NCI-H2081 treated with DMSO at 0.1 percent for 48 hours (cell line): Measurements from ENCODE around the gene KRTAP5-2.
"Not testable (repeated sequence)": the region's sequence is repeated elsewhere in the genome, so short reads cannot be mapped to it uniquely, and the experiment has no call there.

Experiments used
- DNase-seq: peaks from one replicate; lab custom pipeline; 2025; lab: John Stamatoyannopoulos, UW

Gene KRTAP5-2

DNA sequence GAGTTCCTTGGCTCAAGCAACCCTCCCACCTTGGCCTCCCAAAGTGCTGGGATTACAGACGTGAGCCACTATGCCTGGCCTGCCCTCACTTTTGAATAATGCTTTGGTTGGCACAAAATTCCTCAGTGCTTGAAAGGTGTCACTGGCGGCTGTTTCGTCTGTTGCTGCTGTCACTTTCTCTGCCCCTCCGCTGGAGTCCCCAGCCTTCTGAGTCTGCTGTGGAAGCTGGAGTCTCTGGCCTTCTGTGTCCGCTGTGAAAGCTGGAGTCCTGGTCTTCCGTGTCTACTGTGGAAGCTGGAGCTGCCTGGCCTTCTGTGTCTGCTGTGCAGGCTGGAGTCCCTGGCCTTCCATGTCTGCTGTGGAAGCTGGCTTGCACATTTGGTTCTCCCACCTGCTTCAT is 8.1 kb downstream of the KRTAP5-2 start:
- no peak for DNase-seq

DNA sequence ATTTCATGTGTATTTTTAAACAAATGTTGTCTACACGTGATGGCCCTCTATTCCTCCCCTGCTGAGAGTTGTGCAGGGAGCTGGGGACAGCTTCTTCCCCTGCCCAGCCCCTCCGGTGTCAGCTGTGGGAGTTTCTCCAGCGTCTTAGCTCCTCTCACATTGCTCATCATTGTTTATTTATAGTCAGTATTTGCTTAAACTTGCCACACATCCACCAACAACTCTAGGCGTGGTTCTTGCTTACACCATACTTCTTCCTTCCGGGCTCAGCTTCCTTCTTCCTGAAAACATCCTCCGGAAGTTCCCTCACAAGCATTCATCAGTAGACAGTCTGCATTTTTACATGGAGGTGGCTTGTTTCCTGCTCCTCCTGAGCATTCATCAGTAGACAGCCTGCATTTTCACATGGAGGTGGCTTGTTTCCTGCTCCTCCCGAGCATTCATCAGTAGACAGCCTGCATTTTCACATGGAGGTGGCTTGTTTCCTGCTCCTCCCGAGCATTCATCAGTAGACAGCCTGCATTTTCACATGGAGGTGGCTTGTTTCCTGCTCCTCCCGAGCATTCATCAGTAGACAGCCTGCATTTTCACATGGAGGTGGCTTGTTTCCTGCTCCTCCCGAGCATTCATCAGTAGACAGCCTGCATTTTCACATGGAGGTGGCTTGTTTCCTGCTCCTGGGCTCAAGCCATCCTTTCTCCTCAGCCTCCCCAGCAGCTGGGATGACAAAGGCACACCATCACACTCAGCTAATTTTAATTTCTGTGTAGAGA is 8.7 kb downstream of the KRTAP5-2 start:
- not testable (repeated sequence) for DNase-seq

DNA sequence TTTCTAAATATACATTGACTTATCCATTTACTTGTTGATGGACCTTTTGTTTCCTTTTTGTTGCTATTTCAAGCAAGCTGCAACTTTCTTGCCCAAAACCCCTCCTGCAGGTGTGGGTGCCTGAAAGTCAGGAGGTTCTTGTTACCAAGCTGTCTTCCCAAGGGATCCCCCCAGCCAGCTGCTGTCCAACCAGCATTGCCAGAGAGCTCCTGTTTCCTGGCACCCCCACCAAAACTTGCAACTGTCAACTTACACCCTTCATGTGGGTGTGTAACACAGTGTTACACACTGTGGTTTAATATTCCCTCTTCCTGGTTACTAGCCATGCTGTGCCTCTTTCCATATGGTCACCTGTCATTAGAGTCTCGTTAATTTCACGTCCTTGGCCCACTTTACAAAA is 11.4 kb downstream of the KRTAP5-2 start:
- DNase-seq: no peak

DNA sequence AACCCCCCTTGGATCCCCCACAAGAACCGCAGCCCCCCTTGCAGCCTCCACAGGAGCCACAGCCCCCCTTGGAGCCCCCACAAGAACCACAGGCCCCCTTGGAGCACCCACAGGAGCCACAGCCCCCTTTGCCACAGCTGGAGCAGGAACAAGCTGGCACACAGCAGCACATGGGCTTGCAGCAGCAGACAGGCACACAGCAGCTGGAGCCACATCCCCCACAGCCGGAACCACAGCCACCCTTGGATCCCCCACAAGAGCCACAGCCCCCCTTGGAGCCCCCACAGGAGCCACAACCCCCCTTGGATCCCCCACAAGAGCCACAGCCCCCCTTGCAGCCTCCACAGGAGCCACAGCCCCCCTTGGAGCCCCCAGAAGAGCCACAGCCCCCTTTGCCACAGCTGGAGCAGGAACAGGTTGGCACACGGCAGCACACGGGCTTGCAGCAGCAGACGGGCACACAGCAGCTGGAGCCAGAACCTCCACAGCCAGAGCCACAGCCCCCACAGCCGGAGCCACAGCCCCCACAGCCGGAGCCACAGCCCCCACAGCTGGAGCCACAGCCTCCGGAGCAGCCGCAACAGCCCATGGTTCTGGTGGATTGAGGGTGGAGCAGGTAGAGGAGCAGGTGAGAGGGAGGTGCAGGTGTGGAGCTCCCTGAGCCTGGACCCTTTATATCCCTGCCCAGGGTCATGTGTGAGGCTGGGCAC is 13.3 kb downstream of the KRTAP5-2 start, which contains the start of gene KRTAP5-1:
Gene KRTAP5-1, minus strand, starts transcription at position 623 of the 710 bp plus-strand sequence. Its CDS starts 34 bp downstream, at position 589.
- DNase-seq: not testable (repeated sequence)

DNA sequence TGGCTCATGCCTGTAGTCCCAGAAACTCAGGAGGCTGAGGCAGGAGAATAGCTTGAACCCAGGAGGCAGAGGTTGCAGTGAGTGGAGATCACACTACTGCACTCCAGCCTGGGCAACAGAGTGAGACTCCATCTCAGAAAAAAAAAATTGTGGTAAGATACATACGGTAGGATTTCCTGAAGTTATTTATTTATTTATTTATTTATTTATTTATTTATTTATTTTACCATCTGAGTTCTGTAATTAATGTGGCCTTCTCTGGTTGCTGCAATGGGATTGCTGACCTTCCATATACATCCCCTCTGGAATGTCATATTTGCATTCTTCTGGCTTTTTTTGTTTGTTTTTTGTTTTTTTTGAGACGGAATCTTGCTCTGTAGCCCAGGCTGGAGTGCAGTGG is 15.2 kb downstream of the KRTAP5-2 start:
- DNase-seq: not testable (repeated sequence)

DNA sequence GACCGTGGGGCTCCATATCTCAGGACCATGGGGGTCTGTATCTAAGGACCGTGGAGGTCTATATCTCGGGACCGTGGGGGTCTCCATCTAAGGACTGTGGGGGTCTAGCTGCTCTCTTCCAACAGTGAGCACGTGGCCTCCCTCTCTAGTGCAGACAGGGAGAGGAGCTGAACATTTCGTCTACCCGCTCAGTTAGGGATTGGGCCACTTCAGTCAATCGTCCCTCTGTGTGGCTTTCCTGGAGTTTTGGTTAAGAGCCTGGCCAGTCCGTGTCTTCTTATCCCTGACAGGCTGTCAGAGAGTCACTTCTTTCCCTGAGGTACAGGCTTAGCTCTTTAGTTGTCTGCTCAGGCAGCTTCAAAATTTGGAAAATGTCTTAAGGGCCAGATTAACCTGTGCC is 16.1 kb downstream of the KRTAP5-2 start:
- no peak for DNase-seq

DNA sequence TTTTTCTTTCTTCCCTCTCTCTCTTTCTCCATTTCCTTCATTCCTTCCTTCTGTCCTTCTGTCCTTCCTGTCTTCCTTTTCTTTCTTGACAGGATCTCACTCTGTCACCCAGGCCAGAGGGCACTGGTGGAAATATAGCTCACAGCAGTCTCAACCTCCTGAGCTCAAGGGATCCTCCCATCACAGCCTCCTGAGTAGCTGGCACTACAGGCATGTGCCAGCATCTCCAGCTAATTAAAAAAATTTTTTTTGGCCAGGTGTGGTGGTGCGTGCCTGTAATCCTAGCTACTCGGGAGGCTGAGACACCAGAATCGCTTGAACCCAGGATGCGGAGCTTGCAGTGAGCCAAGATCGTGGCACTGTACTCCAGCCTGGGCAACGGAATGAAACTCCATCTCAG is 21.3 kb downstream of the KRTAP5-2 start:
- no peak for DNase-seq

DNA sequence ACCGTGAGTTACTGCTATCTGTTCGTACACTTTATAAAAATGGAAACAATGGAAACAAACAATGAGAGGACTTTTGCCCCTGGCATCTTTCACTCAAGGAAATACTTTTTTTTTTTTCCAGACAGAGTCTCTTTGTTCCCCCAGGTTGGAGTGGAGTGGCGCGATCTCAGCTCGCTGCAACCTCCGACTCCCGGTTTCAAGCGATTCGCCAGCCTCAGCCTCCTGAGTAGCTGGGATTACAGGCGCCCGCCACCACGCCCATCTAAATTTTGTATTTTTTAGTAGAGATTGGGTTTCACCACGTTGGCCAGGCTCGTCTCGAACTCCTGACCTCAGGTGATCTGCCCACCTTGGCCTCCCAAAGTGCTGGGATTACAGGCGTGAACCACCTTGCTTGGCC is 22.3 kb downstream of the KRTAP5-2 start:
- not testable (repeated sequence) for DNase-seq

DNA sequence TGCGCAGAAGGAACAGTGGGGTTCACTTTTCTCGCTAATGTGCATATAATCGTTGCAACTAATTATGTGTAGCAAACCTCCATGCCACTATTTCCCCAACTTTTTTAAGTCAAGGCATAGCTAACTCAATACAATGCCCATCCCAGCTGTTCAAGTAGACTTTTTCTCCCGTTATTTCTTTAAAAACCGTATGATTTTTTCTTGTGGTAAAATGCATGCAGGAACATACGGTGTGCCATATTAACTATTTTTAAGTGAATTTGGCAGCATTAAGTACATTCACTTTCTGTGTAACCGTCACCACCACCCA is 23.2 kb downstream of the KRTAP5-2 start:
- no peak for DNase-seq

DNA sequence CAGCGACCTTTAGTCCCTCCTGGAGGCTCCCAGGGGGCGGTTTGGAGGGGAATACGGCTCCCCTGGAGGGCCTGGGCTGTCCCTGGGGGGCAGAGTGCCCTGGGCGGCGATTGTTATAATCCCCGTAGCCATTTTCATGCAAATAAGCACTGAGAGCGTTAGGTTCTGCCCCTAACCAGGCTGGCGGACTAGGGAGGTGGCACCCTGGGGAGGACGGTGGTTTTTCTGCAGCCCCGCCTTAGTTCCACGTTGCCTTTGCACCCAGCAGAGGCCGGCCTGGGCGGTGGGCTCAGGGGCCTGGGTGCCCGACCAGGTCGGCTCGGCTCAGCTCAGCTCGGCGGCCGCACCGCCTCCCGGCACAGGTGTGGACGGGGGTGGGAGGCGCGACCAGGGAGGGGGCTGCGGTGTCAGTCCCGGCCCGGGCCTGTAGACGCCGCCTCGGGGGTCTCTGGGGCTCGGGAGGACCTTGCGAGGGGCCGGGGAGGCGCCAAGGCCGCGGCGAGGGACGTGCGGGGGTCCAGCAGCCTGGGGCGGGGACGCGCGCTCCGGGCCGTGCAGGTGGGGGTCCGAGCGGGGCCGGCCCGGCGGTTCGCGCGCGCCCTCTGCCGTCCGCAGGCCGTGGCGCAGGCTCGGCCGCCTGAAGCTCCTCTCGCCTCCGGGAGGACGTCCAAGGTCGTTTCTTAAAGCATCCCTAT is 23.7 kb downstream of the KRTAP5-2 start:
- no peak for DNase-seq

DNA sequence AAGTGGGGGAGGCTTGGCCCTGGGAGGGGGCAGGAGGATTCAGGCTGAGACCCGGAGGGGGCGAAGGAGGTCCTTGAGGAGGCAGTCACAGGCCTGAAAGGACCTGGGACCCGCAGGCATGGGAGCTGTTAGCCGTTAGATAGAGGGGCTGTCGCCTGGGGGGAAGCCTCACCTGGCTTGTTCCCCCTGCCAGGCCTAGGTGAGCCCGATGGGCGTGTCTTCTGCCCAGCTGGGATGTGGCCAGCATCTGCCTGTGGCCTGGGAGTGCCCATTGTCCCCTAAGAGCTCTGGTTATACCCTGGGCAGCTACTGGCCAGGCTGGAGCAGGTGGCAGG is 24.2 kb downstream of the KRTAP5-2 start:
- DNase-seq: no peak

DNA sequence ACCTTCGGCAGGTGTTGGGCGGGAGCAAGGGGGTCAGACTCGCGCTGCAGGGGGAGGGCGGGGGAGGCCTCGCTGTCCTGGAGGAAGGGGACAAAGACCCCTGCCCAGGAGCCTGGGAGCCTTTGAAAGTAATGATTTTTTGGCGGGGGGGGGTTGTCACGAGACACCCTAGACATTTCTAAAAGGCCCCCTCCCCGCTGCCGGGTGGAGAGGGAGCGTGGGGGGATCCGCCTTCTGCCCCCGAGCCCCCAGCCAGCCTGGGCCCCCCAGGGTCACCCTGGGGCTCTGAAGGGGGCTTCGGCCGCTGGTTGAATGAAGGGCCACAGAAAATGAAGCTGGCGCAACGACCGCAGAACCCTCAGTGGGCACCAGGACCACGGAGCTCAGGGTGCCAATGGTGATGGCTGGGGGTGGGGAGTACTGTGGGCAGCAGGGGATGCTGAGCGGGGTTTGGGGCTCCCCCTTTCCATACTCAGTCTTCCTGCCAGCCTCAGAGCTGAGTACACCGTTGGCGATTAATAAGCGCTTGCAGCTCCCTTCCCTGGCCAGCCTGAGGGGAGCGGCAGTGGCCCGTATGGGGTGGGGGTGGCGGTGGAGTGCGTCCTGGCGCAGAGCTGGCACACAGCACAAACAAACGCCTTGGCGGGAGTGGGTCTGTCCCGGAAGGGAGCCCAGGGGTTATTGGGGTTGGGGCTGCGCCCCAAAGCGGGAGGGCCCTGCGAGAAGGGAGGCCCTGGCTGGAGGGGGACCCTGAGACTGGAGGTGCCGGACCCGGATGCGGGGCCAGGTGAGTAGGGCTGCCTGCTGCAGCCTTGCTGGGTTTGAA is 24.8 kb downstream of the KRTAP5-2 start:
- no peak for DNase-seq

DNA sequence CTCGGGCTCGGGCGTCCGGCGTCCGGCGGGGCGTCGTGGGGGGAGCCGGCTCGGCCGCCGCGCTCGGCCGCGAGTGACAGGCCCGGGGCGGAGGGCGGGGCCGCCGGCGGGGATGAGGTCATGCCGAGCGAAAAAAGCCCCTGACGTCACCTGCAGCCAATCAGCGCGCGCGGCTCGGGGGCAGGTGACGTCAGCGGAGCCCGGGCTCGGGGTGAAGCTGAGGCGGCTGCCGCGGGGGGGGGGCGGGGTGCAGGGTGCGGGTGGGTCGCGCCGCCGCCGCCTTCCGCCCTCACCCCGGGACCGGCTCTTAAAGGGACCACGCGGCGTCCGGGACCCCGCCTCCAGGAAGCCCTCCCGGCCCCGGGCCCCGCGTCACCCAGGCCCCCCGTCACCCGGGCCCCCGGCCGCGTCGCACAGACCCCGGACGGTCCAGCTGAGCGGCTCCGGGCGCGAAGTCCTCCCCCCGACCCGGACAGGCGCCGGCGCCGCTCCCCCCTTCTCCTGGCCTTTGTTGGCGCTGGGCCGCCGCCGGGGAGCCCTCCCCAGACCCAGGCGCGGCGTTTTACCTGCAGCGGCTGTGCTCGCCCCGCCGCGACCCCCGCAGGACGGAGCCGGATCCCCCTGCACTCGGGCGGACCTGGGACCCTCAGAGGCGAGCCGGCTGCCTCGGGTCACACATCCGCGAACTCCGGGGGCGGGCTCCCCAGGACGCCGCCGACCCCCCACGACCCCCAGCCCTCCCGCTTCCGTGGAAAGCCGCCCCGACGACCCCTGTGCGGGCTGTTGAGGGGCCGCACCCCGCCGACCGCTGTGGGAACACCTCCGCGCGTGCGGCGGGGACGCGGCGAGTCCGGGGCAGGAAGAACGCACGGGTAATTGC is 25.7 kb downstream of the KRTAP5-2 start, which contains the start of gene DUSP8:
Gene DUSP8, minus strand, starts transcription at position 75 of the 880 bp plus-strand sequence. CDS start 6,445 bp downstream, outside the sequence.
- peak; percentile 59 for DNase-seq

DNA sequence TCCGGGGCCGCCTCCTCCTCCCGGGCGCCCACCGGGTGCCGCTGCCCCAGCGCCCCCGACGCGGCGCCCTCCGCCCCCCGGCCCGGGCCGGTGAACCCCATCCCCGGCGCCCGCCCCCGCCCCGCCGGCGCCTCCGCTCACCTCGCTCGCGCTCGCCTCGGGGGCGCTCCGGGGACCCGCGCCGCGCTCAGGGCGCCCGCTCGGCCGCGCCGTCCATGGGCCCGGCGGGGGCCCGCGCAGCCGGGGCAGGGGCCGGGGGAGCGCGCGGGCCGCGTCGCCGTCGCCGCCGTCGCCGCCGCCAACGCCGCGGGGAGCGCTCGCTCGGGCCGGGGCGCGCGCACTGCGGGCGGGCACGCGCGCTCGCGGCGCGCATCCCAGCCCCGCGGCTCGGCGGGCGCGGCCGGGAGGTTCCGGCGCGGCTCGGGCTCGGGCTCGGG is 26.3 kb downstream of the KRTAP5-2 start:
- no peak for DNase-seq

DNA sequence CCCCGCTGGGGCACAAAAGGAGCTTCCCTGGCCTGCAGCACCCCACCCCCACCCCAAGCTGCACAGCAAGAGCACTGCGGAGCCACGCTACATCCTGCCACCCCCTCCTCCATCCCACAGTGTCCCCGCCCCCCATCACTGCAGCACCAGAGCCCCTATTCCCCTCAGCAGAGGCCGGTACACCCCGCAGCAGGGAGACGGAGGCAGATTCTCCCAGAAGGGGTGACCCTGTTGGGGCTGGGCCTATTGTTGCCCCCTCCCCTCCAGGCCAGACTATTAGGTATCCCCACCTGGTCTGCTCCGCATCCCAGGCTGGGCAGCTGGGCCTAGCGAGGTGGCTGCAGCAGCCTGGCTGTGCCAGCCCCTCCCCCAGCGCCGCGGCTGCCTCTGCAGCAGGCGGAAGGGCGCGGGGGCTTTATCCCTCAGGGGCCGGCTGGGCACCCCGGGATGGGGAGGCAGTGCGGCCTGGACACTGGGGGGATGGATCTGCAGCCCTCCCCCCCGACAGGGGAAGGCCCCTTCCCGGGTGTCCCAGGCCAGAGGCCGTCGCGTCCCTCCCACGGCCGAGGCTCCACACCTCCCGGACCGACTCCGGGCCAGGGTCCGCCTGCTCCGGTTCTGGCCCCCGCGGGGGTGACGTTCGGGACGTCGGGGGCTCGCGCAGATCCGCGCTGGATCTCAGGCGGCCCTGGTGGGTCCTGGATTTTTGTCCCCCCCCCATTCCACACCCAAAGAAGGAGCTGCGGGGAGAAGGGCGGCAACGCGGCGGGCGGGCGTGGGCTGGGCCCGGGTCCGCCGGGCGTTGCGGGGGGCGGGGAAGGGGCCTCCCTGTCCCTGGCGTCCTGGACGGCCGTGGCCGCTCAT is 27.0 kb downstream of the KRTAP5-2 start:
- no peak for DNase-seq

DNA sequence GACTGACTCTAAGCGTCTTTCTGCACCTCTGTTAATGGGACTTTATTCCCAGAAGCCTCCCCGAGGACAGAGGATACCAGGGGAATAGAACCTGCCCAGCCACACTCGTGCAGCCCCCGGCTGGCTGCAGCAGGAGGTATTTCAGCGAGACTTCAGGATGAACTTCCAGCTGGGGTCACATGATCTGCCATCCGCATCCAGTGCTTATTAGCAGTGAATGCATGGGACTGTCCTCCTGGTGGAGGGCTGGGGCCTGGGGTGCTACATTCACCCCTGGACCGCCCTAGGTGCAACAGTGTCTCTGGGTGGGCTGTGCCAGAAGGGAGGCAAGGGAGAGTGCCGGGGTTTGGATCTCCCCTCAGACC is 27.6 kb downstream of the KRTAP5-2 start:
- no peak for DNase-seq

DNA sequence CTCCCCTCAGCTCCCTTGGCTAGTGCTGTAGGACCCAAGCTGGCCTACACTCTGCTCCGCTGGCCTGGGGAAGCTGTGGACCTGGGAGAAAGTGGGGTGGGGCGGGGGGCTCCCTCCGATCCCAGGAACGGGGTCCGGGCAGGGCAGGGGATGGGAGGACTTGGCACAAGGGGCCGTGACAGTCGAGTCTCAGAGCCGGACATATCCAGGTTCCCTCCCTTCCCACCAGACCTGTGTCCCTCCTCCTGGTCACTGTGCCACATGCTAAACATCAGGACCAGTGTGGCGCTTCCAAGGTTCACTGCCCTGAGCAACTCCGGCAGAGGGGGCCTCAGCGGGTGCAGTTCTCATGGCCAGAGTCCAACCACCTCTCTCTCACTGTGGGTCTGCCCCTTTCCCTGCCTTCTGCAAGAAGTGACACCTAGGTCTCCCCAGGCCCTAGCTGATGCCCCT is 28.1 kb downstream of the KRTAP5-2 start:
- no peak for DNase-seq

DNA sequence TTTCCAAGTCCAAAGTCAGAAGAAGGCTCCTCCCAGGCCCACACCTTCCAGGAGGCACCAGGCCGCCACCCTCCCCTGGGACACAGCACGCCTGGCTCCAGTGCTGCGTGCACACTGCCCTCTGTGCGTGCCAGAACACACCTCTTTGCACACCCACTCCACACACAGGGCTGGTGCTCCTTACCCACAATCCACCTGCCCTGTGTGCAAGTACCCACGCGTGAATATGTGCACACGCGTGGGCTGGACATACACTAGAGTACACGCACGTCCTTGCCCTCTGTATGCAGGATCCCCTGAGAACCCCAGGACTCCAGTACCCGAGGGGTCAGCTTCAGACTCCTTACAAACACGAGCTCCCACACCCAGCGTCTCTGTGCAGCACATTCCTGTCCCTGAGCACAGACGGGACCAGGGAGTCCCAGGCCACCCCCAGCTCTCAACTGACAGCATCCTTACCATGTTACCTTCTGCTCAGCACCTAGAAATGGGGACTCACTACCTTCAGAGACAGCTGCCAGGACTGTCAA is 28.8 kb downstream of the KRTAP5-2 start:
- no peak for DNase-seq

DNA sequence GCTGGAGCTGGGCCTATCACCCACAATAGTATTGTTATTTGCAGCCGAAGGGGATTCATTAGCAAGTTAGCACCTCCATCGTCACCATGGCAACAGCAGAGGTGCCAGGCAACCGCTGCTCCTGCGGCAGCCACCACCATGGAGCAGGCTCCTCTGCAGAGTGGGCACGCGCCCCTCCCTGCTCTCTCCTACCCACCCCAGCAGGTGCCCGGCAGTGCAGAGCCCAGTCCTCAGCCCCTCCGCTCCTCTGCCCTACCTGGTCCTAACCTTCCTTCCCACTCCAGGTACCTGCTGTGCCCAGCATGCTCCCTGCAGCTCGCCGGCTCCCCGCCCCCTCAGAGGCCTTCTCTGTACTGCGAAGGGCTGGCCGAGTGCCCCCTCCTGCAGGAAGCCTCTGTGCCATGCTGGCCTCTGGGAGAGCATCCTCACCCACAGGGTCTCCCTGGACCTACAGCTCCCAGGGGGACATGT is 29.6 kb downstream of the KRTAP5-2 start:
- DNase-seq: no peak

DNA sequence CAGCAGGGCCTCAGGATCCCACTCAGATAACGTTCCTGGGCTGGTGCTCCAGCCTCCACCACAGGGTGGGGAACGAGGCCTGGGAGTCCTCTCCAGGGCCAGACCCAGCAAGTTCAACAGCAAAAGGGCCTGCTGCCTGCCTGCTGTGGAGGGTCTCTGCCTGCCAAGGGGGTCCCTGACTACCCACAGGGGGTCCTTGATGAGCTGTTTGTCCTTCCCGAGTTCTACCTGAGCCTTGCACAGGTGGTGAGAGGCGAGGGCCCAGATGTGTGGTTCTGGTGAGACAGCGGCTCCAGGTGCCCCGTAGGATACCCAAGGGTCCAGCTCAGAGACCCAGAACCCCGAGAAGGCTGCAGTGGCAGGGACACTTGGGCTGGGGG is 30.4 kb downstream of the KRTAP5-2 start:
- no peak for DNase-seq
